Measurements from ENCODE around the gene UGT1A9.

Gene UGT1A9

GRCh38 chr2:233819884-233820773 is 148.4 kb downstream of the UGT1A9 start:
- no peak for DNase-seq

GRCh38 chr2:233820774-233821105 is 149.0 kb downstream of the UGT1A9 start:
- DNase-seq = no peak

GRCh38 chr2:233821196-233821595 is 149.5 kb downstream of the UGT1A9 start:
- DNase-seq = no peak

GRCh38 chr2:233821709-233822100 is 150.0 kb downstream of the UGT1A9 start:
- no peak for DNase-seq

- DNase-seq = no peak
Observed at GRCh38 chr2:233822101-233822771, 150.5 kb downstream of the UGT1A9 start.

Data from DMS153 (cell line).